SU-DHL-6 (cell line): ENCODE results near the gene WFDC1.

Experiments used
- H2AFZ ChIP-seq: fragments of 200-600 bp; sonication (generic); 2 replicates; pipeline ENCODE4 v1.6.1; 2014; ENCODE audit warnings: low read depth, mild to moderate bottlenecking, moderate library complexity, mixed read lengths, antibody characterized with exemption, low read length; ENCODE audit not compliant: severe bottlenecking
- H3F3A ChIP-seq: fragments of 200-600 bp; shearing (Covaris generic); 2 replicates; pipeline ENCODE4 v1.6.0; 2016; ENCODE audit warnings: antibody characterized with exemption, mild to moderate bottlenecking; ENCODE audit not compliant: insufficient read depth
- H3K27ac ChIP-seq: fragments of 200-600 bp; sonication (generic); 2 replicates; pipeline ENCODE4 v1.5.1; 2016; ENCODE audit warnings: low read depth, mild to moderate bottlenecking, low read length, moderate library complexity, mixed read lengths
- H3K27me3 ChIP-seq: fragments of 200-600 bp; sonication (generic), shearing (Covaris generic); 2 replicates; pipeline ENCODE4 v1.6.0; 2014; ENCODE audit warnings: mild to moderate bottlenecking, low read length
- H3K36me3 ChIP-seq: fragments of 200-600 bp; sonication (generic); 2 replicates; pipeline ENCODE4 v1.6.1; 2014; ENCODE audit warnings: mild to moderate bottlenecking, low read length, mixed read lengths
- H3K4me2 ChIP-seq: fragments of 300-600, 200-600 bp; shearing (Covaris generic), sonication (generic); 2 replicates; pipeline ENCODE4 v1.6.0; 2014; ENCODE audit warnings: low read length, low read depth, mild to moderate bottlenecking; ENCODE audit not compliant: poor library complexity, severe bottlenecking
- H3K4me3 ChIP-seq: fragments of 200-600 bp; sonication (generic); 2 replicates; pipeline ENCODE4 v1.5.1; 2014; ENCODE audit warnings: antibody characterized with exemption, low read length, mild to moderate bottlenecking, mixed read lengths; ENCODE audit not compliant: insufficient read depth, poor library complexity, severe bottlenecking
- H3K79me2 ChIP-seq: fragments of 200-600 bp; sonication (generic); 2 replicates; pipeline ENCODE4 v1.6.1; 2014; ENCODE audit warnings: mild to moderate bottlenecking, low read length, moderate library complexity; ENCODE audit not compliant: insufficient read depth
- H3K9ac ChIP-seq: fragments of 200-600 bp; sonication (generic); 2 replicates; pipeline ENCODE4 v1.7.0; 2014; ENCODE audit warnings: mild to moderate bottlenecking, low read length
- H3K9me2 ChIP-seq: fragments of 200-600 bp; sonication (generic); replicated peaks from 2 replicates; pipeline ENCODE4 v1.6.1; 2014; ENCODE audit warnings: low read length; ENCODE audit not compliant: insufficient read depth
- H3K9me3 ChIP-seq: fragments of 200-600 bp; sonication (generic); 2 replicates; pipeline ENCODE4 v1.6.1; 2014; ENCODE audit warnings: low read length, mixed read lengths; ENCODE audit not compliant: insufficient read depth
- H4K20me1 ChIP-seq: fragments of 200-600 bp; sonication (generic); 2 replicates; pipeline ENCODE4 v1.6.1; 2014; ENCODE audit warnings: low read depth, mild to moderate bottlenecking, antibody characterized with exemption, low read length, moderate library complexity, mixed read lengths
- CTCF ChIP-seq: fragments of 200-600 bp; sonication (generic); IDR thresholded peaks from one replicate; pipeline ENCODE4 v1.5.1; 2017; ENCODE audit warnings: antibody characterized with exemption, mild to moderate bottlenecking, low read length, moderate library complexity; ENCODE audit not compliant: insufficient read depth, poor library complexity, severe bottlenecking
- EZH2phosphoT487 ChIP-seq: fragments of 200-600 bp; sonication (generic), shearing (Covaris generic); conservative IDR thresholded peaks from 2 replicates; pipeline ENCODE4 v1.6.1; 2018; ENCODE audit warnings: mild to moderate bottlenecking, antibody characterized with exemption, low read length, moderate library complexity, mixed read lengths

WFDC1 gene

DNA sequence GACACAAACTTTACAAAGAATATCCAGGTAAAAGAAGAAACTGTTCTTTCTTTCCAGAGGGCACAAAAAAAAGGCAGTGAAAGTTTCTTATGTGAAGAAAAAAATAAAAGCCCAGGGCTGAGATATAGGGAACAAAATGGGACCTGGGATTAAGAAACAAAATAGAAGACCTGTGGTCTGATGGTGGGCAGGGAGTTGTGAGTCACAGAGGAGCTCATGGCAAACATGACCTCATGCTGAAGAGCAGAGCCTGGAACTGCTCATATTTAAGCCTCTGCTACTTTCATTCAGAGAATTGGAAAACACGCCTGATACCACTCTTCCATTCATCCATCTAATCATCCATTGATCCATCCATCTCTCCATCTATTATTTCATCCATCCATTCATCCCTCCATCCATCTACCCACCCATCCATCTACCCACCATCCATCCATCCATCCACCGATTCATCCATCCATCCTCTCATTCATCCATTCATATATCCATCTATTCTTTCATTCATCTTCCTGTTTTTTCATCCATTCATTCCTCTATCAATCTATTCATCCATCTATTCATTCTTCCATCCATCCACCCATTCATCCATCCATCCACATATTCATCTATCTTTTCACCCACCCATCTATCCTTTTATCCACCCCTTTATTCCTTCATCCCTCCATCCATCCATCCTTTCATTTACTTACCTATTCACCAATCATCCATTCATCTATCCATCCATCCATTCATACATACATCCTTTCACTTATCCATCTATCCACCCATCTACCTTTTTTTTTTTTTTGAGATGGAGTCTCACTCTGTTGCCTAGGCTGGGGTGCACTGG, 30.0 kb downstream of the WFDC1 start:
- no peak overlapping the region for H3K9ac ChIP-seq
- H3K27ac ChIP-seq = no peak overlapping the region
- no peak overlapping the region for H2AFZ ChIP-seq
- H3K4me3 ChIP-seq = no peak overlapping the region
- H3F3A ChIP-seq = no peaks in the 10 kb centered on the region
- no peaks in the 10 kb centered on the region for H3K9me3 ChIP-seq
- no peaks in the 10 kb centered on the region for H3K27me3 ChIP-seq
- TF ChIP-seq CTCF = no peak
- TF ChIP-seq EZH2phosphoT487 = no peak
- no peak overlapping the region for H3K4me2 ChIP-seq
- H3K79me2 ChIP-seq = no peaks in the 10 kb centered on the region
- H3K9me2 ChIP-seq = no peaks in the 10 kb centered on the region
- H3K36me3 ChIP-seq = no peaks in the 10 kb centered on the region
- no peaks in the 10 kb centered on the region for H4K20me1 ChIP-seq

GRCh38 chr16:84326545-84326944, 31.9 kb downstream of the WFDC1 start:
- no peaks in the 10 kb centered on the region for H3K27me3 ChIP-seq
- TF ChIP-seq EZH2phosphoT487 = no peak
- TF ChIP-seq CTCF = no peak

GRCh38 chr16:84327926-84328505, 33.3 kb downstream of the WFDC1 start:
- Histone ChIP-seq H3K79me2 (no peaks in the 10 kb centered on the region), H3K9me2 (no peaks in the 10 kb centered on the region), H2AFZ (no peak overlapping the region), H3K9ac (no peak overlapping the region), H4K20me1 (no peaks in the 10 kb centered on the region), H3F3A (no peaks in the 10 kb centered on the region), H3K27ac (no peak overlapping the region), H3K9me3 (no peaks in the 10 kb centered on the region), H3K4me2 (no peak overlapping the region), H3K27me3 (no peaks in the 10 kb centered on the region), H3K4me3 (no peak overlapping the region), H3K36me3 (no peaks in the 10 kb centered on the region)
- TF ChIP-seq EZH2phosphoT487 = no peak
- no peak for TF ChIP-seq CTCF

More at GRCh38 chr16:84326545-84326944, 31.9 kb downstream of the WFDC1 start:
- Histone ChIP-seq H3K4me2 (no peak overlapping the region), H4K20me1 (no peaks in the 10 kb centered on the region), H3K4me3 (no peak overlapping the region), H3K79me2 (no peaks in the 10 kb centered on the region), H3K9ac (no peak overlapping the region), H3K27ac (no peak overlapping the region), H2AFZ (no peak overlapping the region), H3F3A (no peaks in the 10 kb centered on the region), H3K9me2 (no peaks in the 10 kb centered on the region), H3K36me3 (no peaks in the 10 kb centered on the region), H3K9me3 (no peaks in the 10 kb centered on the region)
